Erythroblast (primary cell): Measurements from ENCODE around the gene TRIM27.

Experiments
- GATA1 ChIP-seq: IDR thresholded peaks from 2 replicates; pipeline ENCODE4 v1.6.1; 2011; ENCODE audit warnings: low read depth, mild to moderate bottlenecking, control low read depth, low read length, moderate library complexity
- POLR2A ChIP-seq: IDR thresholded peaks from 2 replicates; pipeline ENCODE4 v1.6.1; 2011; ENCODE audit warnings: mild to moderate bottlenecking, low read length

DNA sequence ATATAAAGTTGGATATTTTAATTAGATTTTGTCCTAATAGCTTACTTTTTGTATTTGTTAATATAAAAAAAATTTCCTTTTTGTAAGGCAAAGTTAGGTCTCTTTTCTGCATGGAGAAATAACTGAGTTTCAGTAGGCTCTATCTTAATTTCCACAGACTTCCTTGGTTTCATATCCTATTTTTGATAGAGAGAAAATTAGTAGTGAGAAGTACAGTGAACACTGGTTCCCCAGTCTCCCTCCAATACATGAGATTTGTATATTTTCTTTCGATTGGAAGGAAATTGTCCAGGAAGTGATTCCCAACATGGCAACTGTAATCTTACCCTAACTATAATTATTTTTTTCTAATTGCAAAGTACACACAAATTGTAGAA lies 26.4 kb downstream of the TRIM27 start:
- TF ChIP-seq POLR2A (no peak), GATA1 (no peak)
